CD14-positive monocyte (primary cell): Measurements from ENCODE around the gene CCDC116. TPM values are rescaled to one million over a fixed set of nuclear protein-coding genes. Genes with fewer than 3 reads are reported as not detected.

Experiments
- DNase-seq, 3 donors: peaks; one replicate each; pipeline ENCODE4 v3.0.0-alpha.2; 2011 to 2022
- H2AFZ ChIP-seq: 2 replicates; pipeline ENCODE4 v1.6.0; 2012; ENCODE audit warnings: mild to moderate bottlenecking, low read depth, low read length, inconsistent platforms; ENCODE audit not compliant: insufficient read depth, poor library complexity, severe bottlenecking
- H3K27ac ChIP-seq, 2 donors: 1 replicate in 1 of 2; 2 replicates in 1 of 2; pipeline ENCODE4 v1.5.1; 2012 to 2013; ENCODE audit warnings: low read length in 2 of 2, control low read depth in 1 of 2, inconsistent platforms in 1 of 2, low read depth in 1 of 2, mild to moderate bottlenecking in 1 of 2
- H3K27me3 ChIP-seq, 2 donors: one replicate each; pipeline versions ENCODE4 v1.6.0 to v1.6.1; 2011 to 2013; ENCODE audit warnings: low read length in 2 of 2; ENCODE audit not compliant: control insufficient read depth in 2 of 2, insufficient read depth in 2 of 2
- H3K36me3 ChIP-seq, 2 donors: replicated peaks in 1 of 2; 1 replicate in 1 of 2; 2 replicates in 1 of 2; pipeline versions ENCODE4 v1.5.1 to v1.6.1; 2012 to 2013; ENCODE audit warnings: low read length in 2 of 2, control low read depth in 1 of 2, inconsistent platforms in 1 of 2, mild to moderate bottlenecking in 1 of 2; ENCODE audit not compliant: insufficient read depth in 2 of 2, control insufficient read depth in 1 of 2
- H3K4me1 ChIP-seq, 2 donors: 1 replicate in 1 of 2; 2 replicates in 1 of 2; pipeline versions ENCODE4 v1.5.1 to v1.6.1; 2012 to 2013; ENCODE audit warnings: low read length in 2 of 2, control low read depth in 1 of 2, inconsistent platforms in 1 of 2, mild to moderate bottlenecking in 1 of 2, moderate library complexity in 1 of 2; ENCODE audit not compliant: insufficient read depth in 2 of 2, control insufficient read depth in 1 of 2
- H3K4me2 ChIP-seq: replicated peaks from 2 replicates; pipeline ENCODE3; 2012; ENCODE audit warnings: low read length, moderate library complexity, mild to moderate bottlenecking; ENCODE audit not compliant: poor library complexity, severe bottlenecking; ENCODE audit errors: extremely low read depth
- H3K4me3 ChIP-seq, 3 experiments: fragments of 200-600 bp in 1 of 3; sonication (generic) in 1 of 3; replicated peaks in 1 of 3; 1 replicate in 2 of 3; 2 replicates in 1 of 3; pipeline ENCODE4 v1.5.1; 2011 to 2013; ENCODE audit warnings: low read length in 3 of 3, mild to moderate bottlenecking in 3 of 3, control low read depth in 2 of 3, low read depth in 2 of 3, inconsistent platforms in 1 of 3, moderate library complexity in 1 of 3
- H3K79me2 ChIP-seq: 2 replicates; pipeline ENCODE4 v1.6.0; 2012; ENCODE audit warnings: mild to moderate bottlenecking, control low read depth, inconsistent platforms, low read length, moderate library complexity; ENCODE audit not compliant: insufficient read depth
- H3K9ac ChIP-seq: 2 replicates; pipeline ENCODE4 v1.6.0; 2017; ENCODE audit warnings: low read length, mild to moderate bottlenecking; ENCODE audit not compliant: insufficient read depth, poor library complexity, severe bottlenecking
- H3K9me3 ChIP-seq, 2 donors: replicated peaks in 1 of 2; 1 replicate in 1 of 2; 2 replicates in 1 of 2; pipeline versions ENCODE4 v1.5.1 to v1.6.1; 2012 to 2013; ENCODE audit warnings: low read length in 2 of 2, control low read depth in 1 of 2; ENCODE audit not compliant: control insufficient read depth in 1 of 2, insufficient read depth in 1 of 2
- H4K20me1 ChIP-seq: 2 replicates; pipeline ENCODE4 v1.6.0; 2012; ENCODE audit warnings: mild to moderate bottlenecking, low read length, control low read depth, moderate library complexity; ENCODE audit not compliant: insufficient read depth
- H3K27ac Mint-ChIP-seq, 7 donors: one replicate each; pipeline ENCODE4 v1.8.0; 2020; ENCODE audit warnings: mild to moderate bottlenecking in 7 of 7, mixed read lengths in 7 of 7, moderate library complexity in 6 of 7, inconsistent platforms in 2 of 7
- H3K27me3 Mint-ChIP-seq, 3 donors: one replicate each; pipeline ENCODE4 v1.8.0; 2021 to 2022; ENCODE audit warnings: low read depth in 3 of 3, mild to moderate bottlenecking in 3 of 3, mixed read lengths in 3 of 3, moderate library complexity in 3 of 3, inconsistent platforms in 1 of 3
- H3K36me3 Mint-ChIP-seq, 2 donors: one replicate each; pipeline ENCODE4 v1.8.0; 2020; ENCODE audit warnings: mixed read lengths in 2 of 2, inconsistent platforms in 1 of 2, mild to moderate bottlenecking in 1 of 2
- H3K4me1 Mint-ChIP-seq: one replicate; pipeline ENCODE4 v1.8.0; 2020; ENCODE audit warnings: mild to moderate bottlenecking, mixed read lengths
- H3K4me3 Mint-ChIP-seq, 2 donors: one replicate each; pipeline ENCODE4 v1.8.0; 2020; ENCODE audit warnings: mild to moderate bottlenecking in 2 of 2, mixed read lengths in 2 of 2, moderate library complexity in 1 of 2
- H3K9me3 Mint-ChIP-seq, 7 donors: one replicate each; pipeline ENCODE4 v1.8.0; 2020 to 2022; ENCODE audit warnings: mixed read lengths in 7 of 7, mild to moderate bottlenecking in 6 of 7, moderate library complexity in 6 of 7, inconsistent platforms in 2 of 7
- CTCF ChIP-seq: fragments of 200-600 bp; IDR thresholded peaks from one replicate; pipeline ENCODE4 v1.8.0; 2022; ENCODE audit warnings: antibody characterized with exemption, mild to moderate bottlenecking
- WGBS: methylation state at CpG from one replicate; pipeline ENCODE4 v1.1.5; 2013; ENCODE audit warnings: missing lambda C conversion rate; ENCODE audit not compliant: insufficient coverage; 5-methylcytosine and 5-hydroxymethylcytosine counted together
- intact Hi-C, 2 donors: fragments of 100-400 bp; cut with micrococcal nuclease; formaldehyde crosslinking; loops; one replicate each; pipeline versions ENCODE4 v1.15.0 to v1.15.1; 2023
- polyA plus RNA-seq, 3 donors: library from polyadenylated mRNA; depleted of rRNA in 1 of 3; unstranded in 2 of 3; stranded (reverse) in 1 of 3; fragments of 300-500 nt in 2 of 3; fragments of >200 nt in 1 of 3; fragmentation: Illumina TruSeq in 2 of 3; gene quantifications; 1 replicate in 2 of 3; 2 replicates in 1 of 3; pipeline ENCODE4 v1.2.3, GENCODE V29; 2012 to 2021

Gene CCDC116
- polyA plus RNA-seq, 3 donors, result 0.21 TPM; not detected in 2

- Histone ChIP-seq H3K27me3 (no peaks in the 10 kb centered on the region), H3K9me3 (no peaks in the 10 kb centered on the region), H3K4me3 (no peak overlapping the region), H3K4me1 (peaks cover 12 to 18% of the 10 kb centered on the region in 2 donors), H3K36me3 (peaks cover 39 to 49% of the 10 kb centered on the region in 2 donors), H2AFZ (no peak overlapping the region), H3K79me2 (peaks cover 52% of the 10 kb centered on the region), H3K27ac (no peak overlapping the region), H3K4me2 (no peak overlapping the region), H3K9ac (no peak overlapping the region), H4K20me1 (peaks cover 30% of the 10 kb centered on the region)
- WGBS, result 97% methylated on average over 5 of the region's 9 CpGs
- Mint-ChIP-seq H3K27ac (peak overlapping the region in 5 of 7 donors; percentile 27 to 46 (median 34)), H3K9me3 (peaks cover 0 to 2% (median 0%) of the 10 kb centered on the region in 7 donors), H3K27me3 (peaks cover 0 to 2% (median 0%) of the 10 kb centered on the region in 3 donors), H3K4me3 (no peak overlapping the region), H3K4me1 (peaks cover 36% of the 10 kb centered on the region), H3K36me3 (peaks cover 41 to 48% of the 10 kb centered on the region in 2 donors)
- no peak for TF ChIP-seq CTCF
- DNase-seq, result no peak
- intact Hi-C loops, result no loop called here
Observed at GRCh38 chr22:21669026-21669425, 36.5 kb downstream of the CCDC116 start.

GRCh38 chr22:21672107-21672629 is 39.6 kb downstream of the CCDC116 start:
- Mint-ChIP-seq H3K27ac (peak overlapping the region in 1 of 7 donors; percentile 21), H3K4me3 (no peak overlapping the region), H3K4me1 (peaks cover 24% of the 10 kb centered on the region), H3K36me3 (peaks cover 69 to 77% of the 10 kb centered on the region in 2 donors), H3K27me3 (peaks cover 0 to 2% (median 0%) of the 10 kb centered on the region in 3 donors), H3K9me3 (peaks cover 0 to 3% (median 2%) of the 10 kb centered on the region in 7 donors)
- Histone ChIP-seq H3K9ac (no peak overlapping the region), H3K36me3 (peaks cover 60 to 73% of the 10 kb centered on the region in 2 donors), H3K9me3 (no peaks in the 10 kb centered on the region), H3K27me3 (no peaks in the 10 kb centered on the region), H3K4me2 (no peak overlapping the region), H2AFZ (no peak overlapping the region), H3K79me2 (peaks cover 41% of the 10 kb centered on the region), H3K4me3 (no peak overlapping the region), H3K27ac (no peak overlapping the region), H3K4me1 (peaks cover 0 to 2% of the 10 kb centered on the region in 2 donors), H4K20me1 (peaks cover 37% of the 10 kb centered on the region)
- DNase-seq, result no peak
- no peak for TF ChIP-seq CTCF
- intact Hi-C loops, result no loop called here
- WGBS, result 20% methylated on average over 1 of the region's 6 CpGs
